ENCODE data around the gene FDX1.

DNA sequence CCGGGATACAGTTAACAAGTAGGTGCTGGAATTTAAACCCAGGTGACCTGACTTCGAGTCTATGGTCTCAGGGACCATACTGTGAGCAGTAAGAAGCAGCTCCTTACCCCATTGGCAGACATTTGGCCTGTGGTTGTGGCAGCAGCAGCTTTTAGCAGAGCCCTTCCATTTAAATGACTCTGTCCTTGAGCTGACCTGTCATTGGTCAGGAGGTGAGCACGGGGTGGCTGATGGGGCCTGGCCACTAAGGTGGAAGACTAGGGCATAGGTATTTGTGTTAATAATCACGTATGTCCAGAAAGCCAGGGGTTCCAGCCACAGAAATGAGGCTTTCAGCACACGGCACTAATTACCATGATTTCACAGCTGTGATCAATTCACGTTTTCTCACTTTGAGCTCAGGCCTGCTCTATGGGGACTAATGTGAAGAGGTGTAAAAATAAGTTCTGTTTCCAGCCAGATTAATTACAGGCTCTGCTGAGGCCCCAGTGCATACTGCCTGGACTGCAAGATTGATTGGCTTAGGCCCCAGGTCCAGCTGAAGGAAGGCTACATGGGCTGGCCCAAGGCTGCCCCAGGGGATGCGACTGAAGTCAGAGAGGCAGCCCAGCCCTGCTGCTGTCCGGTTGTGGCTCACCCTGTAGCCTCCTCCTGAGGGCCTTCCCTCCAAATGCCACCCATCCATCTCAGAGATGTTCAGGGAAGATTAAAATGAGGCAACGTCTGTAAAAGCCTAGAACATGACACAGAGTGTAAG is 76.0 kb downstream of the FDX1 start:
- TF ChIP-seq CTCF (IDR thresholded peaks at IDR 0.05) (no peak), CBX2 (IDR thresholded peaks at IDR 0.05; ENCODE audit: borderline replicate concordance, low read depth) (no peak), MAX (IDR thresholded peaks at IDR 0.05) (no peak), MYC (IDR thresholded peaks at IDR 0.05; ENCODE audit: borderline replicate concordance, low read length) (no peak), RCOR1 (IDR thresholded peaks at IDR 0.05; ENCODE audit: low read depth, low read length) (no peak), ZFP36 (IDR thresholded peaks at IDR 0.05; ENCODE audit: borderline replicate concordance, partially characterized antibody) (no peak), POLR2A (IDR thresholded peaks at IDR 0.05; ENCODE audit: low read length) (no peak)

All from A549 (cell line).